GM23338 (cell line): ENCODE results near the gene TNNT2. TPM values are rescaled to one million over a fixed set of nuclear protein-coding genes. Genes with fewer than 3 reads are reported as not detected.

Experiments
- ATAC-seq: fragments of 200-7000 bp; cut with Tn5 transposase; 3 replicates; pipeline ENCODE4 v1.9.1; 2020
- DNase-seq: peaks from one replicate; pipeline ENCODE4 v3.0.0-alpha.2; 2015; ENCODE audit warnings: low spot score
- H2AFZ ChIP-seq: fragments of 200-600 bp; sonication (generic); 2 replicates; pipeline ENCODE4 v1.8.0; 2016; ENCODE audit warnings: antibody characterized with exemption, mild to moderate bottlenecking, moderate library complexity
- H3F3A ChIP-seq: fragments of 200-600 bp; sonication (generic); replicated peaks from 2 replicates; pipeline ENCODE4 v1.8.0; 2017; ENCODE audit warnings: antibody characterized with exemption, mixed run types, low read depth
- H3K27ac ChIP-seq: fragments of 200-600 bp; sonication (generic); 2 replicates; pipeline ENCODE4 v1.6.1; 2016; ENCODE audit warnings: low read depth
- H3K27me3 ChIP-seq: fragments of 200-600 bp; sonication (generic); 2 replicates; pipeline ENCODE4 v1.8.0; 2016; ENCODE audit warnings: mild to moderate bottlenecking, mixed run types, moderate library complexity; ENCODE audit not compliant: insufficient read depth
- H3K36me3 ChIP-seq: fragments of 200-600 bp; sonication (generic); 2 replicates; pipeline ENCODE4 v1.8.0; 2016; ENCODE audit warnings: mild to moderate bottlenecking; ENCODE audit not compliant: insufficient read depth
- H3K4me1 ChIP-seq: fragments of 200-600 bp; sonication (generic); 2 replicates; pipeline ENCODE4 v1.8.0; 2016; ENCODE audit warnings: mild to moderate bottlenecking, moderate library complexity; ENCODE audit not compliant: insufficient read depth
- H3K4me2 ChIP-seq: fragments of 200-600 bp; sonication (generic); 2 replicates; pipeline ENCODE4 v1.7.1; 2017; ENCODE audit warnings: mixed run types
- H3K4me3 ChIP-seq: fragments of 200-600 bp; sonication (generic); 2 replicates; pipeline ENCODE4 v1.6.1; 2016; ENCODE audit warnings: mixed run types
- H3K79me2 ChIP-seq: fragments of 200-600 bp; sonication (generic); replicated peaks from 2 replicates; pipeline ENCODE4 v1.8.0; 2017; ENCODE audit warnings: mild to moderate bottlenecking; ENCODE audit not compliant: insufficient read depth
- H3K9me2 ChIP-seq: fragments of 200-600 bp; sonication (generic); 2 replicates; pipeline ENCODE4 v1.8.0; 2017; ENCODE audit not compliant: insufficient read depth
- H4K20me1 ChIP-seq: fragments of 200-600 bp; sonication (generic); replicated peaks from 2 replicates; pipeline ENCODE4 v1.8.0; 2017; ENCODE audit warnings: mild to moderate bottlenecking; ENCODE audit not compliant: insufficient read depth
- H3K27ac Mint-ChIP-seq: 2 replicates; pipeline ENCODE4 v1.8.0; 2020; ENCODE audit warnings: inconsistent platforms, mild to moderate bottlenecking, moderate library complexity, mixed read lengths
- H3K27me3 Mint-ChIP-seq: 3 replicates; pipeline ENCODE4 v1.8.0; 2022; ENCODE audit warnings: low read depth, mild to moderate bottlenecking, moderate library complexity, mixed read lengths, inconsistent platforms; ENCODE audit not compliant: insufficient read depth, poor library complexity
- H3K36me3 Mint-ChIP-seq: 3 replicates; pipeline ENCODE4 v1.8.0; 2021; ENCODE audit warnings: low read depth, mild to moderate bottlenecking, inconsistent platforms, moderate library complexity, mixed read lengths
- H3K4me1 Mint-ChIP-seq: 3 replicates; pipeline ENCODE4 v1.8.0; 2020; ENCODE audit warnings: mild to moderate bottlenecking, inconsistent platforms, mixed read lengths
- H3K4me3 Mint-ChIP-seq: 3 replicates; pipeline ENCODE4 v1.8.0; 2021; ENCODE audit warnings: moderate library complexity, mild to moderate bottlenecking, inconsistent platforms, mixed read lengths
- H3K9me3 Mint-ChIP-seq: 3 replicates; pipeline ENCODE4 v1.8.0; 2020; ENCODE audit warnings: moderate library complexity, mild to moderate bottlenecking, inconsistent platforms, mixed read lengths
- CREB1 ChIP-seq: fragments of 250-450 bp; sonication (Bioruptor Pico); IDR thresholded peaks from 2 replicates; pipeline ENCODE4 v1.5.0; 2020; ENCODE audit warnings: low read depth, mild to moderate bottlenecking, moderate library complexity
- ETS1 ChIP-seq: IDR thresholded peaks from 2 replicates; pipeline ENCODE4 v1.6.1; 2016; ENCODE audit warnings: antibody characterized with exemption
- EZH2 ChIP-seq: fragments of 200-600 bp; sonication (generic); IDR thresholded peaks from one replicate; pipeline ENCODE4 v1.8.0; 2017; ENCODE audit warnings: antibody characterized with exemption, mild to moderate bottlenecking, low read depth; ENCODE audit not compliant: unreplicated experiment
- EZH2phosphoT487 ChIP-seq: fragments of 200-600 bp; sonication (generic); IDR thresholded peaks from one replicate; pipeline ENCODE4 v1.8.1; 2018; ENCODE audit warnings: antibody characterized with exemption; ENCODE audit not compliant: unreplicated experiment
- JUNB ChIP-seq: IDR thresholded peaks from one replicate; pipeline ENCODE4 v1.6.1; 2016; ENCODE audit warnings: antibody characterized with exemption; ENCODE audit not compliant: unreplicated experiment
- POLR2AphosphoS5 ChIP-seq: IDR thresholded peaks from 2 replicates; pipeline ENCODE4 v1.6.1; 2016; ENCODE audit warnings: antibody characterized with exemption, low read depth
- REST ChIP-seq: IDR thresholded peaks from one replicate; pipeline ENCODE4 v1.6.1; 2018; ENCODE audit warnings: antibody characterized with exemption; ENCODE audit not compliant: unreplicated experiment
- STAT1 ChIP-seq: IDR thresholded peaks from one replicate; pipeline ENCODE4 v1.6.1; 2016; ENCODE audit warnings: antibody characterized with exemption; ENCODE audit not compliant: unreplicated experiment
- ZNF331 ChIP-seq: fragments of 250-450 bp; sonication (Bioruptor Pico); IDR thresholded peaks from 2 replicates; pipeline ENCODE4 v1.5.0; 2020; ENCODE audit warnings: low read depth, mild to moderate bottlenecking, moderate library complexity
- polyA plus RNA-seq: library from polyadenylated mRNA; unstranded; fragments of >200 nt; fragmentation: Nextera tagmentation; extraction: Ambion mirVana; gene quantifications from 2 replicates; pipeline ENCODE4 v1.2.1, GENCODE V29; 2016
- total RNA-seq: library from RNA; depleted of rRNA; stranded (reverse); fragments of >200 nt; shearing (Covaris generic); gene quantifications from 2 replicates; pipeline ENCODE4 v1.2.3, GENCODE V29; 2014
- TF ChIP-seq, protein P1 (sequence below), 2 experiments: fragments of 200-600 bp in 1 of 2; sonication (generic) in 1 of 2; conservative IDR thresholded peaks; 2 replicates each; pipeline versions ENCODE4 v1.5.1 to v1.6.1; 2016 to 2017; ENCODE audit warnings: antibody characterized with exemption in 2 of 2, low read depth in 2 of 2, mild to moderate bottlenecking in 2 of 2, moderate library complexity in 1 of 2

Gene TNNT2
- total and polyA plus RNA-seq, 2 experiments from 2014 or later = 7.5 to 19.1 TPM

DNA sequence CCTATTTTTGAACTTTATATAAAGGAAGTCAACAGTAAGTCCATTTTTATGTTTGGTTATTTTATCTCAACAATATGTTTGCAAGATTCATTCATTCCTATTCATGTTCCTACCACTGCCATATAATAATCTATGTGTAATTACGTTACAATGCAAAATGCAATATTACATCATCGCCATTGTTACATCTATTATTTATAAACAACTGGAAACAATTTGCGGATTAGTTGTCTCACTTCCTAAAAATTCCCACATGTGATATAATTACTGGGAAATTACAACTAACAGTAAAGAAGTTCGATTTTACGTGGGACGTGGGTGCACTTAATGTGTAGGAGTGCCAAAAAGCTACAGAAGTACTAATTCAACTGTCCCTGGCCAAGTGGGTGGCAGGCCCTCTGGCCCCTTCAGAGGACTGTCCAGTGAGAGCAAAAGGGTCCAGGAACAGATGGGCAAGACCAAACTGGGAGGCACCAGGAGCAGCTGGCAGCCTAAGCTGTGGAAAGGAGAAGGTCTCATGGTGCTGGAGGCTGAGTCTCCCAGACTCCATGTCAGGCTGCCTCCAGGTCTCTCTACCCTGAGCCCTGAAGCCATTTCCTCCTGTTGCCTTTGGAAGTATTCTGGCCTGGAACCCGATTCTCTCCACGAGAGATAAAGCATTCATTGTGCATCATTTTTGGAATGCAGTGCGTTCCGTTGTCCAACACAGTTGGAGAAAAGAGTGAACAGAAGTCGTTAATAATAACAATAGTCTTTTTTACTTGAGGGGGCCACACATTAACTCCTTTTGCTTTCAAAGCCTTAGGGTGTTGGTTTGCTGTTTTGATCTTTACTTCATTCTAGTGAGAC lies 42.9 kb downstream of the TNNT2 start:
- Histone ChIP-seq H3K79me2 (no peaks in the 10 kb centered on the region), H4K20me1 (no peaks in the 10 kb centered on the region), H3K27ac (no peak overlapping the region), H3K36me3 (no peaks in the 10 kb centered on the region), H2AFZ (no peak overlapping the region; the same call in 1 of the 2 replicates), H3K4me1 (no peaks in the 10 kb centered on the region), H3F3A (no peaks in the 10 kb centered on the region), H3K9me2 (no peaks in the 10 kb centered on the region), H3K27me3 (no peaks in the 10 kb centered on the region), H3K4me3 (no peak overlapping the region), H3K4me2 (no peak overlapping the region)
- ATAC-seq = no peak
- H3K36me3 Mint-ChIP-seq = no peaks in the 10 kb centered on the region
- DNase-seq = no peak
- H3K27me3 Mint-ChIP-seq = peaks cover 3% of the 10 kb centered on the region
- no peaks in the 10 kb centered on the region for H3K4me1 Mint-ChIP-seq
- H3K9me3 Mint-ChIP-seq = no peaks in the 10 kb centered on the region
- H3K27ac Mint-ChIP-seq = no peak overlapping the region
- TF ChIP-seq ZNF331 (no peak), ETS1 (no peak), EZH2 (no peak), JUNB (no peak)
- no peak overlapping the region for H3K4me3 Mint-ChIP-seq

DNA sequence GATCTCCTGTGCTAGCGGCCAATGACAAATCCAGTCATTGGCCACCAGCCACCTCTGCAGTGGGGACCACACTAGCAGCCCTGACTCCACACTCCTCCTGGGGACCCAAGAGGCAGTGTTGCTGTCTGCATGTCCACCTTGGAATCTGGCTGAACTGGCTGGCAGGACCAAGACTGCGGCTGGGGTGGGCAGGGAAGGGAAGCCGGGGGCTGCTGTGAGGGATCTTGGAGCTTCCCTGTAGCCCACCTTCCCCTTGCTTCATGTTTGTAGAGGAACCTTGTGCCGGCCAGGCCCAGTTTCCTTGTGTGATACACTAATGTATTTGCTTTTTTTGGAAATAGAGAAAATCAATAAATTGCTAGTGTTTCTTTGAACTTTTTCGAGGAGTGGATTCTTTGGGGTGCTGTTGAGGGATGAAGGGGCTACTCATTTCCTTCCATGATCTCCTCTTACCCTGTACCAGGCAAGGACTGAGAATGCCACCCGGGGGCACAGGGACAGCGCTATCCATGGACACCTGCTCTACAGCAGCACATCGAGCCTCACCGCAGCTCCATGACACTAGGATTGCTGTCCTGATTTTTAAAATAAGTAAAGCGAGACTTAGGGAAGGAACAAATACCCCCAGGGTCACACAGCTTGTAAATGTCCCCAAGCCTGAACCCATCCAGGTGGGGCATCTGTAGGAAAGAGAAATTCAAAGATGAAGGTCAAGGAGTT lies 44.7 kb downstream of the TNNT2 start:
- H3K27ac ChIP-seq = no peak overlapping the region
- Mint-ChIP-seq H3K4me3 (no peak overlapping the region), H3K4me1 (no peaks in the 10 kb centered on the region), H3K27ac (no peak overlapping the region), H3K9me3 (no peaks in the 10 kb centered on the region), H3K36me3 (no peaks in the 10 kb centered on the region), H3K27me3 (peaks cover 3% of the 10 kb centered on the region)
- H4K20me1 ChIP-seq = no peaks in the 10 kb centered on the region
- no peaks in the 10 kb centered on the region for H3F3A ChIP-seq
- no peaks in the 10 kb centered on the region for H3K27me3 ChIP-seq
- H3K79me2 ChIP-seq = no peaks in the 10 kb centered on the region
- H3K4me3 ChIP-seq = no peak overlapping the region
- H3K4me2 ChIP-seq = no peak overlapping the region
- H3K36me3 ChIP-seq = no peaks in the 10 kb centered on the region
- H3K9me2 ChIP-seq = no peaks in the 10 kb centered on the region
- TF ChIP-seq STAT1 = no peak
- TF ChIP-seq, protein P1, sequence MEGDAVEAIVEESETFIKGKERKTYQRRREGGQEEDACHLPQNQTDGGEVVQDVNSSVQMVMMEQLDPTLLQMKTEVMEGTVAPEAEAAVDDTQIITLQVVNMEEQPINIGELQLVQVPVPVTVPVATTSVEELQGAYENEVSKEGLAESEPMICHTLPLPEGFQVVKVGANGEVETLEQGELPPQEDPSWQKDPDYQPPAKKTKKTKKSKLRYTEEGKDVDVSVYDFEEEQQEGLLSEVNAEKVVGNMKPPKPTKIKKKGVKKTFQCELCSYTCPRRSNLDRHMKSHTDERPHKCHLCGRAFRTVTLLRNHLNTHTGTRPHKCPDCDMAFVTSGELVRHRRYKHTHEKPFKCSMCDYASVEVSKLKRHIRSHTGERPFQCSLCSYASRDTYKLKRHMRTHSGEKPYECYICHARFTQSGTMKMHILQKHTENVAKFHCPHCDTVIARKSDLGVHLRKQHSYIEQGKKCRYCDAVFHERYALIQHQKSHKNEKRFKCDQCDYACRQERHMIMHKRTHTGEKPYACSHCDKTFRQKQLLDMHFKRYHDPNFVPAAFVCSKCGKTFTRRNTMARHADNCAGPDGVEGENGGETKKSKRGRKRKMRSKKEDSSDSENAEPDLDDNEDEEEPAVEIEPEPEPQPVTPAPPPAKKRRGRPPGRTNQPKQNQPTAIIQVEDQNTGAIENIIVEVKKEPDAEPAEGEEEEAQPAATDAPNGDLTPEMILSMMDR (conservative IDR thresholded peaks at IDR 0.05; ENCODE audit: low read depth in 2 of 2) = no peak
- TF ChIP-seq EZH2phosphoT487 = no peak
- TF ChIP-seq POLR2AphosphoS5 = no peak
- no peak for TF ChIP-seq REST
- TF ChIP-seq CREB1 = no peak
- no peak for TF ChIP-seq ZNF331
- H3K4me1 ChIP-seq = no peaks in the 10 kb centered on the region
- ATAC-seq = no peak
- no peak overlapping the region for H2AFZ ChIP-seq
- DNase-seq = no peak
